Activated CD8-positive, alpha-beta memory T cell treated with anti-CD3 and anti-CD28 coated beads for 36 hours (primary cell): ENCODE results near the gene USP19. TPM values are rescaled to one million over a fixed set of nuclear protein-coding genes. Genes with fewer than 3 reads are reported as not detected.

Experiments used
- CTCF ChIA-PET: fragments of 350-600 bp; sonication (Branson Sonifier 250); formaldehyde crosslinking; loops from one replicate; lab custom pipeline; 2021; ENCODE audit warnings: antibody characterized with exemption; lab: Charles Lee
- POLR2A ChIA-PET: fragments of 350-600 bp; sonication (Branson Sonifier 250); formaldehyde crosslinking; loops from one replicate; lab custom pipeline; 2021; ENCODE audit warnings: antibody characterized with exemption; lab: Charles Lee
- total RNA-seq, 2 experiments: library from RNA; stranded (reverse); gene quantifications; one replicate each; pipeline ENCODE4 v1.2.3, GENCODE V29; 2021

The USP19 gene
- 10 to 100 TPM; 56.7 to 57.9 TPM for total RNA-seq

GRCh38 chr3:49120438-49121131 lies at the start of gene USP19:
Gene USP19, minus strand, starts transcription at chr3:49120823. Its CDS starts 1,678 bp downstream, at chr3:49119145.
- ChIA-PET CTCF (interaction anchor here (0.6 to 1.4 kb wide), 5 partner anchors 26 to 233 kb away, joined by 3 to 8 read pairs (median 4); partner anchors contain the start of gene KLHDC8B), POLR2A (interaction anchor here (0.6 to 1.4 kb wide), 8 partner anchors 12 to 291 kb away, joined by 3 to 11 read pairs (median 3); partner anchors contain the start of genes QRICH1 and RHOA)

GRCh38 chr3:49166752-49167556 lies 46.3 kb upstream of the USP19 start:
- ChIA-PET POLR2A (no interaction called here), CTCF (interaction anchor here (1.5 kb wide), 1 partner anchor 282 kb away, joined by 5 read pairs; no protein-coding TSS in a partner anchor)

GRCh38 chr3:49165771-49166751 lies 45.4 kb upstream of the USP19 start, which contains the start of gene CCDC71:
Gene CCDC71, minus strand, starts transcription at chr3:49166331. Its CDS starts 2,123 bp downstream, at chr3:49164208.
- ChIA-PET CTCF (no interaction called here), POLR2A (no interaction called here)

- ChIA-PET CTCF (no interaction called here), POLR2A (no interaction called here)
These were observed 44.5 kb upstream of the USP19 start for GRCh38 chr3:49164983-49165720.

- CTCF ChIA-PET, result interaction anchor here (0.9 to 2.2 kb wide), 2 partner anchors 8 to 286 kb away, joined by 3 to 7 read pairs; partner anchors contain the start of gene KLHDC8B
These were observed 43.0 kb upstream of the USP19 start for GRCh38 chr3:49163609-49164008.

GRCh38 chr3:49162751-49163419 lies 42.3 kb upstream of the USP19 start:
- POLR2A ChIA-PET, result no interaction called here
- CTCF ChIA-PET, result interaction anchor here (2.2 kb wide), 1 partner anchor 8 kb away, joined by 7 read pairs; the partner anchor contains the start of gene KLHDC8B

More at GRCh38 chr3:49163609-49164008, 43.0 kb upstream of the USP19 start:
- POLR2A ChIA-PET, result no interaction called here

GRCh38 chr3:49161808-49162530 lies 41.3 kb upstream of the USP19 start:
- CTCF ChIA-PET, result interaction anchor here (2.2 kb wide), 1 partner anchor 9 kb away, joined by 7 read pairs; the partner anchor contains the start of gene KLHDC8B
- POLR2A ChIA-PET, result no interaction called here

- POLR2A ChIA-PET, result no interaction called here
- CTCF ChIA-PET, result interaction anchor here (0.7 to 2.2 kb wide), 2 partner anchors 10 to 53 kb away, joined by 4 to 7 read pairs; partner anchors contain the start of gene KLHDC8B
These were observed 40.6 kb upstream of the USP19 start for GRCh38 chr3:49161197-49161596.

- CTCF ChIA-PET, result interaction anchor here (0.5 to 2.0 kb wide), 7 partner anchors 9 to 171 kb away, joined by 3 to 5 read pairs (median 4); partner anchors contain the start of genes KLHDC8B and NDUFAF3
- POLR2A ChIA-PET, result no interaction called here
These were observed 38.2 kb upstream of the USP19 start for GRCh38 chr3:49158792-49159191.

- ChIA-PET POLR2A (no interaction called here), CTCF (interaction anchor here (0.5 to 2.0 kb wide), 7 partner anchors 12 to 188 kb away, joined by 3 to 5 read pairs (median 3); partner anchors contain the start of genes KLHDC8B and NDUFAF3)
These were observed 37.6 kb upstream of the USP19 start for GRCh38 chr3:49158103-49158709.

- ChIA-PET POLR2A (interaction anchor here (0.7 kb wide), 1 partner anchor 94 kb away, joined by 4 read pairs; no protein-coding TSS in a partner anchor), CTCF (no interaction called here)
These were observed 36.7 kb upstream of the USP19 start for GRCh38 chr3:49157289-49157688.

GRCh38 chr3:49153349-49153912 lies 32.8 kb upstream of the USP19 start:
- ChIA-PET POLR2A (no interaction called here), CTCF (interaction anchor here (0.6 kb wide), 1 partner anchor 461 kb away, joined by 3 read pairs; no protein-coding TSS in a partner anchor)

GRCh38 chr3:49151610-49152009 lies 31.0 kb upstream of the USP19 start:
- ChIA-PET CTCF (no interaction called here), POLR2A (interaction anchor here (0.6 kb wide), 1 partner anchor 185 kb away, joined by 3 read pairs; no protein-coding TSS in a partner anchor)

GRCh38 chr3:49148159-49148558 lies 27.5 kb upstream of the USP19 start:
- ChIA-PET POLR2A (interaction anchor here (0.7 kb wide), 1 partner anchor 20 kb away, joined by 5 read pairs; no protein-coding TSS in a partner anchor), CTCF (no interaction called here)

GRCh38 chr3:49140080-49140479 lies 19.5 kb upstream of the USP19 start:
- POLR2A ChIA-PET, result no interaction called here

More at GRCh38 chr3:49140080-49140479, 19.5 kb upstream of the USP19 start:
- CTCF ChIA-PET, result no interaction called here
